HG03378 (cell line): ENCODE results near the gene TPO.
A peak's percentile ranks its signal among the peaks of the same experiment; 100 is the strongest.
"Not testable (repeated sequence)": the region's sequence is repeated elsewhere in the genome, so short reads cannot be mapped to it uniquely, and the experiment has no call there.

Experiments
- ATAC-seq: cut with Tn5 transposase; IDR thresholded peaks from one replicate; pipeline ENCODE4 v1.9.1; 2021; ENCODE audit warnings: mild to moderate bottlenecking, moderate library complexity; ENCODE audit not compliant: unreplicated experiment

The TPO gene

DNA sequence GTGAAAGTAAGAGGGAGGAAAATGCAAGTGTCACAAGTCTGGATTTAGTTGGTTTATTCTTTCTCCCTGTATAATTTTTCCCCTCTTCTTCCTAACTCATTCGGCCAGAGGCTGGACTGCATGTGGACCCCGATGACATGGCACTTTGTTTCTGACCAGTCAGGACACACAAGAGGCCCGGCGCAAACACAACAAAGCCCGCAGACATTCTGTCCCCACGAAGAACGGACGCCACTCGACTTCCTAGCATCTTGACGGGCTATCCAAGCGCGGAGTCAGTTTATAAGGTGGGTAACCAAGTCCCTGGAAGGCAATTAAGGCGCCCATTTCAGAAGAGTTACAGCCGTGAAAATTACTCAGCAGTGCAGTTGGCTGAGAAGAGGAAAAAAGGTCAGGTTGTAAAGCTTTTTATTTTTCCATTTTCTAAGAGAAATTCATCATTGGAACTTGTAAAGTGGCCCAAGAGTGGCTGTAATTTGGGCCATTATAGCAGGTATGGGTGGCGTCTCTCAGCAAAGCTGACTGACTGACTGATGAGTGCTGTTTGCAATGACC is at the start of gene TPO:
TPO (plus strand) TSS at position 308 of the 555 bp plus-strand sequence. CDS start 946 bp downstream, outside the sequence.
- ATAC-seq, result no peak

DNA sequence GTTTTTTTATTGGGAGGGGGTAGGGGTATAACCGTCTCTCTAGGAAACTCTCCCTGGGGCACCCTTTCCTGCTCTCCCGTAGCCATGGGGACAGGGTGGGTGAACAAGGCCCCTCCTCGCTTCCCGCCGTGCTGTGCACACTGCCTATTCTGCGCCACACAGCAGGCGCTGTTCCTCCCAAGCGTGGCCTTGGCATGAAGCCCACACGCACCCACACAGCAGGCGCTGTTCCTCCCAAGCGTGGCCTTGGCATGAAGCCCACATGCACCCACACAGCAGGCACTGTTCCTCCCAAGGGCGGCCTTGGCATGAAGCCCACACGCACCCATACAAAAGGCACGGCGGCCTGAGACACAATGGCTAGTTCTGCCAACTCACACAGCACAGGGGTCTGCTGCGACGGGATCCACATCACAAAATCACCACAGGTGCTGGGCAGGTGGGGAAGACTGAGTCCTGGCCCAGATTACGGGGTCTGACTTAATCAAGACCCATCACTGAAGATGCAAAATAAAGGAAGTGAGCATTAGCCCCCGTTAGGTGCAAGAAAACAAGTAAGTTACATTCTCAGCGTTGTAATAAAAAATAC is 46.6 kb upstream of the TPO start:
- no peak for ATAC-seq

DNA sequence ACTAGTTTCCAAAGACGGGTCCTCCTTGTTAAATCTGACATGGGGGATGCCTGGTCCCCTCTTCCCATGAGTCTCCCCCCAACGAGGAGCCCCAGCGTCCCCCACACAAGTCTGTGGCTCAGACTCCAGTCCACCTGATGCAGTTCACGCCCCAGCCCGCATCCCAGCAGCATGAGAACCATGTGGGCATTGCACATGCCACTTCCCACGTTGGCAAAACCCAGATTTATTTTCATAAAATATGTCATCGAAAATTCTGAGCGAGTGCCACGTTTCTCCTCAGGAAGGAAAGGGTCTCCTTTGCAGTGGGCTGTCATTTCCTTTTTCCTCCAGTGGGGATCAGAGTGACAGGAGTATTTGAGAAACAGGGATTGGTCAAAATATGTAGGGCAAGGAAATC is 45.7 kb upstream of the TPO start:
- ATAC-seq, result no peak

DNA sequence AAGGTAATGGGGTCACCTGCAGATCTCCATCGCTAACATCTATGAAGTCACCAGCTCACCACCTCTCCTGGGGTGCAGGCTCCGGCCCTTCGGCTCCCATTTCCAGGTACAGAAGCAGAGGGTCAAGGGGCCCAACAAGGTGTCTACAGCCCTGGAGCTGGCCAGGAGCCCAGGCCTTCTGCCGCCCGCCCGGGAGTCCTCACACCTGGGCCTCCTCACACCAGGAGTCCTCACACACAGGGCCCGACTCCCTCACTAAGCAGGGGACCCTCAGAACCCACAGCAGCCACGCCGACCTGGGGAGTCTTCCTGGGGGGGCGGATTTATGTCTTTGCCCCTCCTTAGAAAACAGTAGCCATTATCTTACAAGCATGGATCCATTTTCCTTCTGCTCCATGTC is 43.4 kb upstream of the TPO start:
- no peak for ATAC-seq

DNA sequence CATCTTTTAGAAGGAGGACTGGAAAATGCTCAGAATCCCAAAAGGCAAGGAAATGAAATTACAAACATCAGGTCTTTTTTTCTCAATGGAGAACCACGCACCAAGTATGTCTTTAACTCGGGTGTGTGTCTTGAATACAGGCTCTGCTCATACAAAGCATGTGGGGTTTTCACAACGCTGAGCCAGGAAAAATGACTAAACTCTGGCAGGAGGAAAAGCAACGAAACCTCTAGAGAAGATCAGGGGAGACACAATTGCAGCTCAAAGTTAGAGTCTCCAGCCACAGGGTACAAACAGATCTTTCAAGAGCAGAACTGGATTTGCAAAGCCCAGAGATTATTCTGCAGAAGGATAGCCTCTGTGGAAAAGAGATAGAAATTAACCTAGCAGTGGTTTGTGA is 42.8 kb upstream of the TPO start:
- no peak for ATAC-seq

DNA sequence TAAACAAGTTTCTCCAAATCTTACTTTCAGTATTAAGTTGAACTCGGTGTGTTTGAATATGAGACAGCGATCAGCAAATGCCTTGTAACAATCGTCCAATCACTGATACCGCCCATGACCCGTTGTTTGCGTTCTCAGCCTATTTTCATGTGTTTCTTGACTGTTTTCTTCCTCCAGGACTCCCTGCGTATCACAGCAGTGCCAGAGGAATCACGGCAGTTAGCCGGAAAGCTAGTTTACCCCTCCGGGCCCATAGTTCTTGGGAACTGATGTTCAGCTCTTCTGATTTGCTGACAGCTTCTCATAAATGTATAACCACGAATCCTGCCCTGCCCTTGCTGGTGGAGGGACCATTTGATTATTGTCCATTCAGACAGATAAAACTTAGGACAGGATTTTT is 42.2 kb upstream of the TPO start:
- ATAC-seq, result no peak

DNA sequence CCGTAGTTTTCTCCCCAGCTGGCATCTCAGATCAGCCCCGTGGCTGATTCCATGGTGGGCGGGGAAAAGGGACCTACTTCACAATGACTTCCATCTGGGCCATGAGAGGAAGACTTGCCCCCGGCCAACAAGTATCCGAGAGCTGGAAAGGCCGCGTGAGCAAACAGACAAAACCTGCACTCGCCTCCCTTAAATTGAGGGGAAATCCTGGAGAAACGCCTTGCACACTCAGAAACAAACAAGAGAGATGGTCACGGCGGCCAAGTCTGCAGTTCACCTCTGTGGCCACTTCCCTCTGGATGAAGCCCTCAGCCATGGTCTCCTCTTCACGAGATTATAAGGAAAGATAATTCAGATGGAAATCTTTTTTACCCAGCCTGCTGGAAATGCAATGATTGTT is 39.4 kb upstream of the TPO start:
- no peak for ATAC-seq

DNA sequence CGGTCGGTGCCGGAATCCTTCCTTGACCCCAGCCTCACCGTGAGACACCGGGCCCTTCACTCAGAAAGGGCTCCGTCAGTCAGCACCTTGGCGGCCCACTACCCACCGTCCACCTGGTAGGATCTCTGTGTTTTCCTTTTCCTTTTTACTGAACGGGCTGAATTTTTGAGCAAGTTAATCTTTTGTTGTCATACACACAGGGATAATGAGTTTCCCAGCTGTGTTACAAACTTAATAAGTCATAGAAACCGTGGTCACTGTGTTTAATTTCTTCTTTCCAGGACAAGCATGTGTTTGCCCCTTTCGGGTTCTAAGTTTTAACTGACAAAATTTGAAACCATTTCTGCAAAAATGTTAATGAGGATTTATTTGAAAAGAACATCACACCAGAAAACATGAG is 39.0 kb upstream of the TPO start:
- ATAC-seq, result no peak

DNA sequence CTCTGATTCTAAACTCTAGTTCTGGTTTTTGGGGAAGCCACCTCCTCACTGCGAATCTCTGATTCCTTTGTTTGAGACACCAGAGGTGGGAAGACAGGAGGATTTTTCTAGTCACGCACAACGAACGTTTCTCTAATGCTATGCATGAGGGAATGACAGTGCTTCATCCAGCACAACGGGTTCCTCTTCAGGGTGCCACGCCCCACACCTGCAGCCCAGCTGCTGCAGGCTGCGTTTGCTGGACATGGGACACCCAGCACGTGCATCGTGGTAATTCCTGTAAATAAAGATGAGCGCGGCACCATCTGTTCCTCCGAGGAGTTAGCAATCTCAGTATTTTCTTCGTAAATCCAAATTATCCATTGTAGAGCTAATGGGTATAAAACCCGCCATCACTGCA is 37.5 kb upstream of the TPO start:
- ATAC-seq, result no peak

DNA sequence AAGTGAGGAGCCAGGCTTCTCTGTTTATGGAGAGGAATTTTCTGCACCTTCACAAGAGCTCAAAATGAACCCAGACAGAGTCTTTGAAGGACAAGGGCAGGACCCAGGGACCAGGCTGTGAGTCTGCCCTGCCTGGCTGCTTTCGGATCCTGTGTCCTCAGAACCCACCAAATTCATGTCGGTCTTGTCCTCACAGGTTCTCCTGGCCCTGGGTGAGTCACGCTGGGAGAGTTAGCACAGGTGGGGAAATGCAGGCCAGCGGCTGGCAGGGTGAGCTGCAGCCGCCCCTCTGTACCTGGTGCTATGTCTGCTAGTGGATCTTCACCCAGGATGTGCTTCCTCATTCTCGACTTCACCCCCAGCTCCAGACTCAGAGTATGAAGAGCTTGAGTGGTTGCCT is 35.8 kb upstream of the TPO start:
- ATAC-seq, result no peak

DNA sequence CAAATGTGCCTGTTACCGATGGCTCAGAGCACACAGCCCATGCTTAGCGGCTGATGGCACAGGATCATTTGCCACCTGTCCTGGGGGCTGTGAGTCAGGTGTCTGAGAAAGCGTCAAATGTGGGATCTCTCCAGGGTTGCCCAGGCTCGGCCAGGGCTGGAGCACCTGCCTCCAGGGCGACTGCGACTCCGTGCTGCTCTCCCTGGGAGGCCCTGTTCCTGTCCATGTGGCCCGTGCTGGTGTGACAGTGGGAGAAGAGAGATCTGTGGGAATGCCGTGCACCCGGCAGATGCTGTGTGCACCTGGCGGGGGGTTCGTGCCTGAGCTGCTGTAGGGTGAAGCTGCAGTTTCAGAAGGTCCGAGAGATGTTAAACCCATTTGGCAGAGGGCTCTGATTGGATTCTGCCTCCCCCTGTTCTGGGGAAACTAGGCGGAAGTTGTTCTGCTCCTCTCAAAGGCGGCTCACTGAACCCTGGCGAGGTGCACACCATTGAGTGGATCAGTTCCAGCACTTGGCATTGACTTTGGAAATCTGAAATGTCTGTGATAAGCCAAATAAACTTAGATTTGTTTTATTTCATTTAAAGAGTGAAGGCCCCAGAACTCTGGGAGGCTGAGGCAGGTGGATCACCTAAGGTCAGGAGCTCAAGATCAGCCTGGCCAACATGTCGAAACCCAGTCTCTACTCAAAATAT is 34.7 kb upstream of the TPO start:
- ATAC-seq, result no peak

DNA sequence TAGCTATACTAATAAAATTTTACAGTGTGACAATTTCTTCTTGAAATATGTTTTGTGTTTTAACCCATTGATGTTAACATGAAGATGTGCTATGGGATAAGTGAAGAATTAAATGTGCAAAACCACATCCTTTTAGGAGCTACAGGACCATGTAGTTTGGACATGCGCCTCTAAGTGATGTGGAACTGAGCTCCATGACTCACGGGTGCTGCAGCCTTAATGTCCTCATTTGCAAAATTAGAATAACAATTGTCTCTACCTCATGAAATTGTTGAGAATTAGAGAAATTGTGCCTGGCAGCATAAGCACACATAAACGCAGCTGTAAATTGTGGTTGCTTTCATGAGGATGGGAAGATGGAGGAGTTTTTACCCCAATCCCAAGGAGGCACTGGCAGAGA is 31.6 kb upstream of the TPO start:
- no peak for ATAC-seq

DNA sequence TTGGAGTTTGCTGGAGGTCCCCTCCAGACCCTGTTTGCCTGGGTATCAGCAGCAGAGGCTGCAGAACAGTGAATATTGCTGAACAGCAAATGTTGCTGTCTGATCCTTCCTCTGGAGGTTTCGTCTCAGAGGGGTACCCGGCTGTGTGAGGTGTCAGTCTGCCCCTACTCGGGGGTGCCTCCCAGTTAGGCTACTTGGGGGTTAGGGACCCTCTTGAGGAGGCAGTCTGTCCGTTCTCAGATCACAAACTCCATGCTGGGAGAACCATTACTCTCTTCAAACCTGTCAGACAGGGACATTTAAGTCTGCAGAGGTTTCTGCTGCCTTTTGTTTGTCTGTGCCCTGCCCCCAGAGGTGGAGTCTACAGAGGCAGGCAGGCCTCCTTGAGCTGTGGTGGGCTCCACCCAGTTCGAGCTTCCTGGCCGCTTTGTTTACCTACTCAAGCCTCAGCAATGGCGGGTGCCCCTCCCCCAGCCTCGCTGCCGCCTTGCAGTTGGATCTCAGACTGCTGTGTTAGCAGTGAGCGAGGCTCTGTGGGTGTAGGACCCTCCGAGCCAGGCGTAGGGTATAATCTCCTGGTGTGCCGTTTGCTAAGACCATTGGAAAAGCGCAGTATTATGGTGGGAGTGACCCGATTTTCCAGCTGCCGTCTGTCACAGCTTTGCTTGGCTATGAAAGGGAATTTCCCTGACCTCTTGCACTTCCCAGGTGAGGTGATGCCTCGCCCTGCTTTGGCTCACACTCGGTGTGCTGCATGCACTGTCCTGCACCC is 25.1 kb upstream of the TPO start:
- ATAC-seq, result not testable (repeated sequence)

DNA sequence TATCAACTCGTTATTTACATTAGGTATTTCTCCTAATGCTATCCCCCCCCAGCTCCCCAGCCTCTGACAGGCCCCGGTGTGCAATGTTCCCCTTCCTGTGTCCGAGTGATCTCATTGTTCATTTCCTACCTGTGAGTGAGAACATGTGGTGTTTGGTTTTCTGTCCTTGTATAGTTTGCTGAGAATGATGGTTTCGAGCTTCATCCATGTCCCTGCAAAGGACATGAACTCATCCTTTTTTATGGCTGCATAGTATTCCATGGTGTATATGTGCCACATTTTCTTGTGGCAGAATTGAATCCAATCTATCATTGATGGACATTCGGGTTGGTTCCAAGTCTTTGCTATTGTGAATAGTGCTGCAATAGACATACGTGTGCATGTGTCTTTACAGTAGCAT is 23.1 kb upstream of the TPO start:
- not testable (repeated sequence) for ATAC-seq

DNA sequence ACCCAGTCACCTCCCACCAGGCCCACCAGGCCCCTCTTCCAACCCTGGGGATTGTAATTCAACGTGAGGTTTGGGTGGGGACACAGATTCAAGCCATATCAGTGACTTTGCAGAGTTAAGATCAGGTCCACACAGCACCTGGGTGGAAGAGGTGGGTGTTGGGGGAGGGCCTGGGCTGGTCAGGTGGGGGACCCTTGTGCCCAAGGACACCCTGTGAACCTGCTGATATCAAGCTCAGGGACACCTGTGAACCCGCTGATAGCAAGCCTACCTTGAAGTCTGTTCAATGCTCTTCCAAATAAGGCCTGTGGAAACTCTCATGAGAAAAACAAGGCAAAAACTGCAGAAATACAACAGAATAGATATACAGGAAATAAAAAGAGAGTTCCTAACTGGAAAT is 19.9 kb upstream of the TPO start:
- no peak for ATAC-seq

DNA sequence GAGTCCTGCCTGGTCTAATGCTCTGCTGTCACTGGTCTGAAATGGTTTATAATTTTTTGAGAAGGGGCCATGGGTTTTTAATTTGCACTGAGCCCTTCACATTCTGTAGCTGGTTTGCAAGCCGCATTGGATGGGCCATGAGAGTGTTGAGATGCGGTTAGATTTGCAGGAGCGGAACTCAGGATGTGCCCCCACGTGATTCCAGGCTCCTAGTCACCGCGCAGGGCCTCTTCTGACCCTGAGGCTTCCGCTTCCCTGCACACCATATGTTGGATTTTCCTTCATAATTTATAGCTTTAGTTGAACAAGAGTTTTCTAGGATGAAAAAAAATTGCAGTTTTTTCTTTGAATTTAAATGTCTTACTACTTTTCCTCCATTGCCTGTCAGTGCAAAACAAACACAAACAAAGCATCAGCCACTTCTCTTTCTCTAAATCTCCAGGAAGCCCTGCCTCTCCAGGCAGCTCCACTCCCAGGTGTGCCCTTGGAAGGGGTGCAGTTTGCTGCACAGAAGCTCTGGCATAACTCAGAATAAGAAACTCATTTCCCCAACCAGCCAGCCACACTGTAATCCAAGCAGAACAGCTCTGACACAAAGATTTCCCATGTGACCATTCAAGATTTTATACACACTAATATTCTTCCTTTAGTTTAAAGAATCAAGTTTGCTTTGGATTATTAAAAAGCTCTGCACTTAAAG is 18.4 kb upstream of the TPO start:
- ATAC-seq, result no peak

DNA sequence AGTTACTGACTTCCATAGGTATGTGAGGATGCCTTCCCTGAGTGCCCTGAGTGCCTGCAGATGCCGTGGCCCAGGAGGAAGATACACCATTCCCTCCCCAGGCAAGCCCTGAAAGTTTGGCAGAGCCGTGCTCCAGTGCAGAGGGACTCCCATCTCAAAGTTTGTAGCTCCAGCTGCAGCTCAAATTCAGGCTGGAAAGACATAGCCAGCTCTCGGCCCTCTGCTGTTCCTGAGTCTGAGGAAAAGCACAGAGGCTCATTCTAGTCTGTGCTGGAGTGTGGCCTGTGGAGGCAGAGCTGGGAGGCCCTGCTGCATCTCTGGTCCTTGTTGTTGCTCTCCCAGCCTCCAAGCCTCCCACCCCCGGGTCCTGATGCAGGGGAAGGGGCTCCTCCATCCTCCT is 15.9 kb upstream of the TPO start:
- ATAC-seq, result no peak

DNA sequence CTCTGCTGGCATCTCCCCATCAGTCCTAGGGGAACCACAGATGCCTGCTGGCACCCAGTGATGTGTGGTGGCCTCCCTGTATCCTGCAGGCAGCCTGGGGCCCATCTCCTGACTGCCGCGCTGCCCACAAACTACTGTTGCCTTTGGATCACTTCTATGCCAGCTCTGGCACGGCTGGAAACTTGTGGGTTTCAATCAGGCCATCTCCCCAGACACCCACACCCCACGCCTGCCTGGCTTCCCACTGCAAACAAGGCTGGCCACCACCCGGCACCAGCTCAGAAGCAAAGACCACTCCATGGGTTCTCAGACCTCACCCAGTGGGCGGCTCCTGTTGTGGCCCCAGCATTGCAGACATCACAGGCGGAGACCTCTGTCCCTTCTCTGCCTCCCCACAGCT is 15.1 kb upstream of the TPO start:
- ATAC-seq, result no peak

DNA sequence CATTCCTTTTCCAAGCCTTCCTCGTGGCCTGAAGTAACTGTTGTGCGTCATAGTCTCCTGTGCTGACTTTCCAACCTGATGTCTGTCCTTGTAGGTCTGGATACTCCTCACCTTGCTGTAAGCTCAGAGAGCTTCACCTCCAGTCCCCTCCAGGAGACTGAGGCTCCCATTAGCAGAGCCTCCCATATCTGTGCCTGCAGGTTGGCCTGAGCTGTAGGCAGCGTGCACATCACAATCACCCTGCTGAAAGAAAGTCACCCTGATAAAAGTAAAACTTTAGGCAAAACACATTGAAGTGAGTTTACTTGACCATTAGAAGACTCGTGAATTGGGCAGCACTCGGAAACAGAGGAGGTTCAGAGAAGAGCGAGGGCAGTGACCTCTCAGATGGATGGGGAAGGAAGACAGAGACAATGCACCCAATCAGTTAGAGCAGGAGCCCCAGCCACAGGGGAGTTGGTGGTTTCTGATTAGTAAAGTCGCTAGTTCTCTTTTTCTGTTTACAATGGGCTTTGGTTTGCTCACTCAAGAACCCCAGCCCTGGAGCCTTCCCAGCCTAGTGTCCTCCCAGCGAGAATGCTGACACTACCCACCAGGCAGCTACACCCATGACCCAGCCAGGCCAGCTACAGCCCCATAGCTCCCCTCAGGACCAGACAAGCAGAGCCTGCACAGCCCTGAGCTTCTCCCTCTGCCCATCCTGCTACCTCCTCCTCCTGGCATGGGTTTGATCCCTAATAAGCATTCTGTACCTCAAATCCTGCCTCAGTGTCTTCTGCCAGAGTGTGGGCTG is 12.1 kb upstream of the TPO start:
- ATAC-seq, result peak; percentile 60

DNA sequence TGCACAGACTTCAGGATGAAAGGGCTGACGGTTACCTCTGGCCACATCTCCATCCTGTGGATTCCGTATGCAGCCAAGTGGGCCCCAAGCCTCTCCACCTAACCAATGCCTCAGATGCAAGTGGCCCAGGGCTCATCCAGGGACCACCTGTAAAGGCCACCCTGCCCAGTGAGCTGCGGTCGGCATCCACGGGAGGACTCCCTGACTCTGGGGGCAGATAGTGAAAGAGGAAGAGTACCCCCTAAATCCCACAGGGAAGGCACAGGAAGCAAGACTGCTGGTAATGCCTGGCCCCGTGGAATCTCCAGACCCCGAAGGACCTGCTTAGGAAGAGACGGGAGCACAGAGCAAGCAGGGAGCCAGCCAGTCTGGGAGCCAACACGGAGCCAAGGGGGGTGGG is 11.2 kb upstream of the TPO start:
- no peak for ATAC-seq

DNA sequence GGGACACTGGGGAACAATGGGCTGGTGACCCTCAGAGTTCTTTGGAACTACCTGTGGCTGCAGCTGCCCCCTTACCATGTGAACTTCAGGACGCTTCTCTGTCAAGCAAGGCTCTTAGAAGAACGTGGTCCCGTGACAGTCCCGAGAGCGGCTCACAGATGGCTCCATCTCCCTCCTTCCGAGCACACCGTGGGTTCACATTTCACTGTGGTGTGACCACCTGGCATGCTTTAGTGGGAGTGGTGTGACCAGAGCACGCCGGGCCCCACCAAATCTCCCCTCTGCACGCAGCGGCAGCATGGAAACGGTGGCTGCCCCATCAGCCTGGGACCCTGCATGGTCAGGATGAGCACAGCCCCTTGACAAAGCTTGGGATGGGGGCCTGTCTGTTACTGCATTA is 9.7 kb upstream of the TPO start:
- ATAC-seq, result no peak
